AG04450 (cell line): ENCODE results near the gene ITSN1. TPM values are rescaled to one million over a fixed set of nuclear protein-coding genes. Genes with fewer than 3 reads are reported as not detected.

Experiments
- CTCF ChIA-PET: fragments of 300-600, 350-600 bp; formaldehyde crosslinking; extraction: SDS; loops from one replicate; lab custom pipeline; 2022; ENCODE audit warnings: antibody characterized with exemption, inconsistent platforms; lab: Charles Lee
- POLR2A ChIA-PET: fragments of 350-600 bp; formaldehyde crosslinking; extraction: SDS; loops from one replicate; lab custom pipeline; 2021; ENCODE audit warnings: antibody characterized with exemption, inconsistent platforms; lab: Yijun Ruan, JAX
- DNase-seq: peaks from one replicate; pipeline ENCODE4 v3.0.0-alpha.2; 2011; ENCODE audit warnings: low read depth, low spot score
- H3K27ac ChIP-seq: one replicate; pipeline ENCODE4 v1.5.1; 2012; ENCODE audit warnings: low read depth, low read length, control low read depth
- H3K27me3 ChIP-seq: one replicate; pipeline ENCODE4 v1.6.0; 2012; ENCODE audit warnings: low read length; ENCODE audit not compliant: control insufficient read depth, insufficient read depth
- H3K4me3 ChIP-seq: 2 replicates; pipeline ENCODE4 v1.5.1; 2011; ENCODE audit warnings: mild to moderate bottlenecking, low read depth, low read length, control low read depth
- H3K9me3 ChIP-seq: 2 replicates; pipeline ENCODE4 v1.5.1; 2012; ENCODE audit warnings: low read length; ENCODE audit not compliant: control insufficient read depth, insufficient read depth
- CTCF ChIP-seq: IDR thresholded peaks from 2 replicates; pipeline ENCODE4 v1.5.1; 2011; ENCODE audit warnings: low read depth, low read length, control low read depth, inconsistent platforms
- polyA plus RNA-seq: library from polyadenylated mRNA; depleted of rRNA; stranded (reverse); fragments of >200 nt; gene quantifications from 2 replicates; pipeline ENCODE4 v1.2.3, GENCODE V29; 2011

Gene ITSN1
- polyA plus RNA-seq, 1 experiment = 51.5 TPM

- TF ChIP-seq CTCF = no peak
- no peaks in the 10 kb centered on the region; the same call in 1 of the 2 replicates for H3K9me3 ChIP-seq
- H3K27ac ChIP-seq = no peak overlapping the region
- H3K27me3 ChIP-seq = no peaks in the 10 kb centered on the region
- ChIA-PET POLR2A (no interaction called here), CTCF (no interaction called here)
- H3K4me3 ChIP-seq = no peak overlapping the region
- DNase-seq = no peak
Measured at GRCh38 chr21:33839167-33839716, 196.9 kb downstream of the ITSN1 start.

- TF ChIP-seq CTCF = no peak
- CTCF ChIA-PET = interaction anchor here (0.7 kb wide), 1 partner anchor 234 kb away, joined by 3 read pairs; no protein-coding TSS in a partner anchor
- H3K27me3 ChIP-seq = no peaks in the 10 kb centered on the region
- POLR2A ChIA-PET = no interaction called here
- DNase-seq = no peak
- no peak overlapping the region for H3K27ac ChIP-seq
- H3K4me3 ChIP-seq = no peak overlapping the region
- H3K9me3 ChIP-seq = no peaks in the 10 kb centered on the region; the same call in 1 of the 2 replicates
Measured at GRCh38 chr21:33839806-33840205, 197.5 kb downstream of the ITSN1 start.

GRCh38 chr21:33840771-33841170 is 198.5 kb downstream of the ITSN1 start:
- no peak overlapping the region for H3K27ac ChIP-seq
- POLR2A ChIA-PET = no interaction called here
- H3K9me3 ChIP-seq = peaks cover 3% of the 10 kb centered on the region; the same call in 1 of the 2 replicates
- H3K27me3 ChIP-seq = no peaks in the 10 kb centered on the region
- DNase-seq = no peak
- no peak for TF ChIP-seq CTCF
- no peak overlapping the region for H3K4me3 ChIP-seq
- CTCF ChIA-PET = no interaction called here

GRCh38 chr21:33841561-33841960 is 199.3 kb downstream of the ITSN1 start:
- CTCF ChIA-PET = interaction anchor here (0.6 to 0.7 kb wide), 3 partner anchors 14 to 396 kb away, joined by 3 to 4 read pairs (median 3); no protein-coding TSS in a partner anchor
- no peak overlapping the region for H3K27ac ChIP-seq
- no peak for TF ChIP-seq CTCF

GRCh38 chr21:33843216-33843615 is 200.9 kb downstream of the ITSN1 start:
- CTCF ChIA-PET = no interaction called here
- no peak overlapping the region for H3K27ac ChIP-seq

More at GRCh38 chr21:33841561-33841960, 199.3 kb downstream of the ITSN1 start:
- Histone ChIP-seq H3K4me3 (no peak overlapping the region), H3K27me3 (no peaks in the 10 kb centered on the region), H3K9me3 (peaks cover 8% of the 10 kb centered on the region)
- POLR2A ChIA-PET = no interaction called here
- no peak for DNase-seq

More at GRCh38 chr21:33843216-33843615, 200.9 kb downstream of the ITSN1 start:
- no peak for DNase-seq
- Histone ChIP-seq H3K9me3 (peaks cover 8% of the 10 kb centered on the region), H3K27me3 (no peaks in the 10 kb centered on the region), H3K4me3 (no peak overlapping the region)
- POLR2A ChIA-PET = no interaction called here
- TF ChIP-seq CTCF = no peak
